Osteoblast (primary cell): ENCODE measurements around the gene INSIG2. TPM values are rescaled to one million over a fixed set of nuclear protein-coding genes. Genes with fewer than 3 reads are reported as not detected.

Experiments used
- DNase-seq: peaks from one replicate; pipeline ENCODE4 v3.0.0; 2011; ENCODE audit warnings: low spot score, mixed read lengths; ENCODE audit not compliant: insufficient read length; ENCODE audit errors: missing footprints
- H2AFZ ChIP-seq: 2 replicates; pipeline ENCODE4 v1.6.0; 2011; ENCODE audit warnings: mild to moderate bottlenecking, low read length
- H3K27ac ChIP-seq: 2 replicates; pipeline ENCODE4 v1.5.1; 2011; ENCODE audit warnings: mild to moderate bottlenecking, low read depth, low read length, moderate library complexity
- H3K27me3 ChIP-seq: 2 replicates; pipeline ENCODE4 v1.6.0; 2012; ENCODE audit warnings: mild to moderate bottlenecking, control low read depth, inconsistent platforms, low read length, moderate library complexity; ENCODE audit not compliant: insufficient read depth
- H3K36me3 ChIP-seq: 2 replicates; pipeline ENCODE4 v1.5.1; 2011; ENCODE audit warnings: mild to moderate bottlenecking, low read length, control low read depth, moderate library complexity; ENCODE audit not compliant: insufficient read depth
- H3K4me1 ChIP-seq: 2 replicates; pipeline ENCODE4 v1.5.1; 2011; ENCODE audit warnings: mild to moderate bottlenecking, low read length, control low read depth, moderate library complexity; ENCODE audit not compliant: insufficient read depth
- H3K4me2 ChIP-seq: 2 replicates; pipeline ENCODE4 v1.6.0; 2011; ENCODE audit warnings: mild to moderate bottlenecking, low read length; ENCODE audit not compliant: insufficient read depth
- H3K4me3 ChIP-seq: fragments of 200-600 bp; sonication (generic); 3 replicates; pipeline ENCODE4 v1.5.1; 2012; ENCODE audit warnings: mild to moderate bottlenecking, low read length, inconsistent platforms; ENCODE audit not compliant: insufficient read depth
- H3K79me2 ChIP-seq: 2 replicates; pipeline ENCODE4 v1.6.0; 2012; ENCODE audit warnings: mild to moderate bottlenecking, low read length, control low read depth, inconsistent platforms; ENCODE audit not compliant: insufficient read depth
- H3K9me3 ChIP-seq: 2 replicates; pipeline ENCODE4 v1.5.1; 2011; ENCODE audit warnings: low read depth, low read length, control low read depth
- H4K20me1 ChIP-seq: 2 replicates; pipeline ENCODE4 v1.6.0; 2012; ENCODE audit warnings: mild to moderate bottlenecking, low read length, control low read depth; ENCODE audit not compliant: insufficient read depth
- total RNA-seq: library from RNA; depleted of rRNA; stranded (reverse); fragments of >200 nt; gene quantifications from 2 replicates; pipeline ENCODE4 v1.2.3, GENCODE V29; 2012
- TF ChIP-seq, protein P1 (sequence below): IDR thresholded peaks from 2 replicates; pipeline ENCODE4 v1.5.1; 2011; ENCODE audit warnings: mild to moderate bottlenecking, low read depth, low read length, moderate library complexity; ENCODE audit errors: extremely low read depth

INSIG2 gene
- total RNA-seq, 1 donor: 20.6 TPM

DNA sequence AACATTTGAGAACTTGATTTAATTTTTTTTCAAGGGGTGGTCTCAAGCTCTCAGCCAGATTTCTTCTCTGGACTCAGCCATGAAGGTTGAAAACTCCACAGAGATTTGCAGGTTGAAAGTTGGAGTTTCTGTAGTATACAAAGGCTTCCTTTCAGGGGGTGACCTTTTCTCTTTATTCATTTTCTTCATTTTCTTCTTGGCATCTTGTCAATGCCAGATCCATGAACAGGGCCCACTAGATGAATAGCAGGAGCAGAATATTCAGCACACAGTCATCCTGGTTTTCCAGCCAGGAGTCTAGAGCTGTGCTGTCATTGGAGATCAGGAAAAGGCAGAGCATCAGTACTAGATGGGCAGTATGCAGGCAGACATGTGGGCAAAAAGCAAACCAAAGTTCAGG is 62.0 kb downstream of the INSIG2 start:
- TF ChIP-seq, protein P1, sequence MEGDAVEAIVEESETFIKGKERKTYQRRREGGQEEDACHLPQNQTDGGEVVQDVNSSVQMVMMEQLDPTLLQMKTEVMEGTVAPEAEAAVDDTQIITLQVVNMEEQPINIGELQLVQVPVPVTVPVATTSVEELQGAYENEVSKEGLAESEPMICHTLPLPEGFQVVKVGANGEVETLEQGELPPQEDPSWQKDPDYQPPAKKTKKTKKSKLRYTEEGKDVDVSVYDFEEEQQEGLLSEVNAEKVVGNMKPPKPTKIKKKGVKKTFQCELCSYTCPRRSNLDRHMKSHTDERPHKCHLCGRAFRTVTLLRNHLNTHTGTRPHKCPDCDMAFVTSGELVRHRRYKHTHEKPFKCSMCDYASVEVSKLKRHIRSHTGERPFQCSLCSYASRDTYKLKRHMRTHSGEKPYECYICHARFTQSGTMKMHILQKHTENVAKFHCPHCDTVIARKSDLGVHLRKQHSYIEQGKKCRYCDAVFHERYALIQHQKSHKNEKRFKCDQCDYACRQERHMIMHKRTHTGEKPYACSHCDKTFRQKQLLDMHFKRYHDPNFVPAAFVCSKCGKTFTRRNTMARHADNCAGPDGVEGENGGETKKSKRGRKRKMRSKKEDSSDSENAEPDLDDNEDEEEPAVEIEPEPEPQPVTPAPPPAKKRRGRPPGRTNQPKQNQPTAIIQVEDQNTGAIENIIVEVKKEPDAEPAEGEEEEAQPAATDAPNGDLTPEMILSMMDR: no peak
- no peaks in the 10 kb centered on the region for H4K20me1 ChIP-seq
- H3K4me3 ChIP-seq: no peak overlapping the region
- DNase-seq: no peak
- no peak overlapping the region for H2AFZ ChIP-seq
- no peaks in the 10 kb centered on the region for H3K9me3 ChIP-seq
- no peaks in the 10 kb centered on the region for H3K36me3 ChIP-seq
- no peak overlapping the region for H3K27ac ChIP-seq
- no peaks in the 10 kb centered on the region for H3K79me2 ChIP-seq
- no peak overlapping the region for H3K4me2 ChIP-seq
- no peaks in the 10 kb centered on the region for H3K4me1 ChIP-seq
- peaks cover 3% of the 10 kb centered on the region for H3K27me3 ChIP-seq

DNA sequence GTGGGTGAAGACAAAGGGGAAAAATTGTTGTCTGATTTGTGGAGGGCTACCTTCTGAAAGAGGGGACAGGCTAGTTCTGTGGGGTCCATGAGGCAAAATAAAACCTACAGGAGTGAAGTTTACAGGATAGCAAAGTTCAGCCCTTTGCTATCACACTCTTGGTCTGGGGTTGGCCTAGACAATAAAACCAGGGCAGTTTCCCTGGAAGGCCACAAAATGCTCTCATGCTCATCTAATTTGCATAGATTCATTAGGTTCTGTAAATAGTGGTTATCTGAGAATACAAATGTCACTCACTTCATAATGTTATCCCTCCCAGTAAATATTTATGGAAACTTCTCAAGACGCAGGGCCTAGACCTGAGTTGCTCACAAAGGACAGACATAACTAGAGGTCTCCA is 63.6 kb downstream of the INSIG2 start:
- no peak overlapping the region for H2AFZ ChIP-seq
- H3K36me3 ChIP-seq: no peaks in the 10 kb centered on the region
- H3K4me2 ChIP-seq: no peak overlapping the region
- DNase-seq: no peak
- H3K4me1 ChIP-seq: no peaks in the 10 kb centered on the region
- H4K20me1 ChIP-seq: no peaks in the 10 kb centered on the region
- no peak overlapping the region for H3K4me3 ChIP-seq
- peaks cover 3% of the 10 kb centered on the region for H3K27me3 ChIP-seq
- no peaks in the 10 kb centered on the region for H3K9me3 ChIP-seq
- no peak overlapping the region for H3K27ac ChIP-seq
- H3K79me2 ChIP-seq: no peaks in the 10 kb centered on the region
- TF ChIP-seq, protein P1: no peak

DNA sequence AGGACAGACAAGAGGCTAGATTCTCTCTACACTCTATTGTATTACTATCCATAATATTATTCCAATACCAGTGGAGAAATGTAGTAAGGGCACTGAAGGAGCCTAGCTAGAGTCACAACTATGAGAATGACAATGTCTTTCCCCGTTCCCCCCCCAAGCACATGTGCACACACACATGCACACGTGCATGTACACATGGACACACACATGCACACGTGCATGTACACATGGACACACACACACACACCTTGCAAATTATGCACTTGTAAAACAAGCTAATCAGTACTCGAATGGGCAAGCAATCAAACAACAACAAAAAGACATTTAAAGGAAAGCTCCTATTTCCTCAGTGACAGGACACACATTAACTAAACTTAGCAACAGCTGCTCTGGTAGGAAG is 65.2 kb downstream of the INSIG2 start:
- no peak overlapping the region for H3K27ac ChIP-seq
- H3K4me2 ChIP-seq: no peak overlapping the region

DNA sequence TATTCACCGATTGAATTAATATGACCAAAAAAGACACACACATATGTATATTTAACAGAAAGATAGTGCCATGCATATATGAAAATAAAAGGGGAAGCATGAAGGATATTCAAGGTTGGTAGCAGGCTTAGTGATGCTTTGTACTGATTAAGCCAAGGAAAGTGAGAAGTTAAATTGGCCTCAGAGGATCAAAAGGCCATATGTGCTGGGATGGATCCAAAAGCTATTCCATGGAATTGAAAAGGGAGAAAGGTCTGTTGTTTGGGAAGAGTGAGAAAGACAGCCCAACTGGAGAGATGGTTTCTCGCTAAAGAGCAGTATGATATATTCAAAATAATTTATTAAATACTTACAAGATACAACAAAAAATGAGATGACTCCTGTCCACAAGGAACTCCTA is 65.9 kb downstream of the INSIG2 start:
- Histone ChIP-seq H2AFZ (no peak overlapping the region), H3K4me1 (no peaks in the 10 kb centered on the region), H3K36me3 (no peaks in the 10 kb centered on the region), H3K27ac (no peak overlapping the region), H3K4me2 (no peak overlapping the region), H3K79me2 (no peaks in the 10 kb centered on the region), H3K27me3 (peaks cover 3% of the 10 kb centered on the region), H3K9me3 (no peaks in the 10 kb centered on the region), H4K20me1 (no peaks in the 10 kb centered on the region), H3K4me3 (no peak overlapping the region)
- TF ChIP-seq, protein P1: no peak
- no peak for DNase-seq

More for the DNA sequence above, 65.2 kb downstream of the INSIG2 start:
- TF ChIP-seq, protein P1: no peak
- DNase-seq: no peak
- Histone ChIP-seq H3K9me3 (no peaks in the 10 kb centered on the region), H2AFZ (no peak overlapping the region), H3K36me3 (no peaks in the 10 kb centered on the region), H3K4me3 (no peak overlapping the region), H3K79me2 (no peaks in the 10 kb centered on the region), H3K27me3 (peaks cover 3% of the 10 kb centered on the region), H3K4me1 (no peaks in the 10 kb centered on the region), H4K20me1 (no peaks in the 10 kb centered on the region)

Other genes with a start within 250 kb of the INSIG2 start
- 40.5 and 47.7 TPM in 2 replicates for gene CCDC93, start 74.4 kb upstream of the INSIG2 start, total RNA-seq